Esophagus squamous epithelium (tissue), 5 donors: Measurements from ENCODE around the gene LTF. TPM values are rescaled to one million over a fixed set of nuclear protein-coding genes. Genes with fewer than 3 reads are reported as not detected.

Source experiments
- DNase-seq: peaks from one replicate; lab custom pipeline; 2025; lab: John Stamatoyannopoulos, UW
- H3K27ac ChIP-seq, 4 donors: fragments of 200-600 bp; sonication (generic); one replicate each; pipeline ENCODE4 v1.5.1; 2016 to 2019; ENCODE audit warnings: mild to moderate bottlenecking in 1 of 4
- H3K27me3 ChIP-seq, 4 donors: fragments of 200-600 bp; sonication (generic); 1 replicate in 3 of 4; 2 replicates in 1 of 4; pipeline versions ENCODE4 v1.5.1 to v1.6.0; 2017 to 2021; ENCODE audit warnings: antibody characterized with exemption in 1 of 4
- H3K36me3 ChIP-seq, 3 donors: fragments of 200-600 bp; sonication (generic); one replicate each; pipeline ENCODE4 v1.5.1; 2016 to 2019
- H3K4me1 ChIP-seq, 3 donors: fragments of 200-600 bp; sonication (generic); one replicate each; pipeline ENCODE4 v1.5.1; 2017 to 2019
- H3K4me3 ChIP-seq, 4 donors: fragments of 200-600 bp; sonication (generic); 1 replicate in 3 of 4; 2 replicates in 1 of 4; pipeline ENCODE4 v1.5.1; 2016 to 2019; ENCODE audit warnings: mild to moderate bottlenecking in 2 of 4, moderate library complexity in 1 of 4
- H3K9me3 ChIP-seq, 3 donors: fragments of 200-600 bp; sonication (generic); one replicate each; pipeline ENCODE4 v1.5.1; 2016 to 2019
- CTCF ChIP-seq, 6 experiments: fragments of 450-650 bp in 4 of 6; fragments of 200-600 bp in 2 of 6; sonication (generic) in 2 of 6; IDR thresholded peaks; one replicate each; pipeline ENCODE4 v1.5.1; 2016 to 2019; ENCODE audit warnings: antibody characterized with exemption in 6 of 6, mild to moderate bottlenecking in 4 of 6, moderate library complexity in 4 of 6
- POLR2A ChIP-seq, 4 donors: fragments of 450-650 bp; IDR thresholded peaks; one replicate each; pipeline ENCODE4 v1.6.1; 2017; ENCODE audit warnings: antibody characterized with exemption in 4 of 4, mild to moderate bottlenecking in 4 of 4, moderate library complexity in 3 of 4
- WGBS, 2 donors: methylation state at CpG; one replicate each; pipeline ENCODE4 v1.1.5; 2018; 5-methylcytosine and 5-hydroxymethylcytosine counted together
- intact Hi-C: fragments of 100-400 bp; cut with DNase I; formaldehyde crosslinking; loops from one replicate; pipeline ENCODE4 v1.15.0; 2022
- total RNA-seq, 4 donors: library from RNA; depleted of rRNA; stranded (reverse); fragments of >200 nt; gene quantifications; one replicate each; pipeline ENCODE4 v1.1.0, GENCODE V29; 2016
- donor health status: DM: yes; HTN: yes; CAD: no.

The LTF gene
- total RNA-seq, 4 donors from 2014 or later, result 0.57 to 204 (median 2.6) TPM

- DNase-seq, result no peak
- peaks cover 0 to 9% (median 0%) of the 10 kb centered on the region in 3 donors for H3K4me1 ChIP-seq
These were observed 64.5 kb downstream of the LTF start for GRCh38 chr3:46400000-46400734.

GRCh38 chr3:46399557-46399956, 65.1 kb downstream of the LTF start:
- H3K4me1 ChIP-seq, result peaks cover 0 to 3% (median 0%) of the 10 kb centered on the region in 3 donors

More at GRCh38 chr3:46400000-46400734, 64.5 kb downstream of the LTF start:
- TF ChIP-seq POLR2A (IDR thresholded peaks at IDR 0.05), result no peak
- no peak for TF ChIP-seq CTCF (IDR thresholded peaks at IDR 0.05)
- WGBS, 2 donors, result 65 to 73% methylated on average over 7 to 8 of the region's 8 CpGs
- Histone ChIP-seq H3K4me3 (no peak overlapping the region), H3K27ac (no peak overlapping the region), H3K36me3 (no peaks in the 10 kb centered on the region), H3K9me3 (no peaks in the 10 kb centered on the region), H3K27me3 (peaks cover 0 to 4% (median 0%) of the 10 kb centered on the region in 4 donors)
- intact Hi-C loops, result no loop called here

GRCh38 chr3:46399098-46399497, 65.6 kb downstream of the LTF start:
- no peak for TF ChIP-seq POLR2A (IDR thresholded peaks at IDR 0.05)
- TF ChIP-seq CTCF (IDR thresholded peaks at IDR 0.05), result no peak

More at GRCh38 chr3:46399557-46399956, 65.1 kb downstream of the LTF start:
- no peak for DNase-seq
- Histone ChIP-seq H3K27ac (no peak overlapping the region), H3K4me3 (no peak overlapping the region), H3K27me3 (peaks cover 0 to 4% (median 0%) of the 10 kb centered on the region in 4 donors), H3K9me3 (no peaks in the 10 kb centered on the region), H3K36me3 (no peaks in the 10 kb centered on the region)
- WGBS, 2 donors, result 45 to 78% methylated on average over 2 of the region's 2 CpGs
- intact Hi-C loops, result no loop called here
- TF ChIP-seq POLR2A (IDR thresholded peaks at IDR 0.05) (no peak), CTCF (IDR thresholded peaks at IDR 0.05) (no peak)

GRCh38 chr3:46398186-46398955, 66.3 kb downstream of the LTF start:
- DNase-seq, result no peak
- no peak overlapping the region for H3K27ac ChIP-seq
- no peaks in the 10 kb centered on the region for H3K9me3 ChIP-seq
- no peak overlapping the region for H3K4me3 ChIP-seq
- H3K4me1 ChIP-seq, result no peaks in the 10 kb centered on the region
- 80 to 89% methylated on average over 6 of the region's 6 CpGs for WGBS, 2 donors
- peaks cover 0 to under 1% (median 0%) of the 10 kb centered on the region in 4 donors for H3K27me3 ChIP-seq
- intact Hi-C loops, result no loop called here
- TF ChIP-seq CTCF (IDR thresholded peaks at IDR 0.05) (no peak), POLR2A (IDR thresholded peaks at IDR 0.05) (no peak)
- no peaks in the 10 kb centered on the region for H3K36me3 ChIP-seq

More at GRCh38 chr3:46399098-46399497, 65.6 kb downstream of the LTF start:
- intact Hi-C loops, result no loop called here
- no peaks in the 10 kb centered on the region for H3K9me3 ChIP-seq
- H3K27me3 ChIP-seq, result peaks cover 0 to 4% (median 0%) of the 10 kb centered on the region in 4 donors
- 40 to 80% methylated on average over 1 to 2 of the region's 2 CpGs for WGBS, 2 donors
- H3K4me3 ChIP-seq, result no peak overlapping the region
- no peaks in the 10 kb centered on the region for H3K36me3 ChIP-seq
- no peaks in the 10 kb centered on the region for H3K4me1 ChIP-seq
- no peak overlapping the region for H3K27ac ChIP-seq
- no peak for DNase-seq

GRCh38 chr3:46397111-46397510, 67.6 kb downstream of the LTF start:
- intact Hi-C loops, result no loop called here
- Histone ChIP-seq H3K36me3 (no peaks in the 10 kb centered on the region), H3K9me3 (no peaks in the 10 kb centered on the region), H3K4me3 (no peak overlapping the region), H3K27me3 (no peaks in the 10 kb centered on the region), H3K4me1 (no peaks in the 10 kb centered on the region), H3K27ac (no peak overlapping the region)
- TF ChIP-seq CTCF (IDR thresholded peaks at IDR 0.05) (no peak), POLR2A (IDR thresholded peaks at IDR 0.05) (no peak)
- WGBS, 2 donors, result 75% methylated on average over 5 to 7 of the region's 7 CpGs
- DNase-seq, result no peak
